ENCODE results near the gene BPIFB1.

DNA sequence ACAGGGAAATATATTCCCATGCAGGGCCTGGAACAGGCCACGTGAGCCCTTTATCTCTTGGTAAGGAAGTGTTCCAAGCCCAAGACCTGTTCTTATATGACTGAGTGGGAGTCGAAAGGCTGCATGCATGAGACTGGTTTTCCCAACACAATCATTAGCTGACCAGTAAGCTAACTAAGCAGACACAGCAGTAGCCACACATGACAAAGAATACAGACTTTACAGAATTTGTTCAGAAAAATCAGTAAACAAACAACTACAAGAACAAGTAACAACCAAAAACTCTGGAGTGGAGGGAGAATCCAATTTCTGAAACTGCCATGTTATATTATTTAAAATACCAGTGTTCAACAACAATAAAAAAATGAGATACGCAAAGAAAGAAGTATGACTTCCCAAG lies 30.6 kb upstream of the BPIFB1 start:
- TF ChIP-seq EZH2 (IDR thresholded peaks at IDR 0.05; ENCODE audit: low read length), result no peak
- no peak for TF ChIP-seq CTCF (optimal IDR thresholded peaks at IDR 0.05 in 1 of 3, IDR thresholded peaks at IDR 0.05 in 1 of 3, conservative IDR thresholded peaks at IDR 0.05 in 1 of 3; ENCODE audit: extremely low read depth in 1 of 3, insufficient read depth in 2 of 3, low read length in 3 of 3)
